IMR-90 (cell line): ENCODE measurements around the gene EPS15. TPM values are rescaled to one million over a fixed set of nuclear protein-coding genes. Genes with fewer than 3 reads are reported as not detected.

Experiments
- ATAC-seq: fragments of 200-7000 bp; cut with Tn5 transposase; 2 replicates; pipeline ENCODE4 v1.9.1; 2020; ENCODE audit warnings: low read depth, mild to moderate bottlenecking, moderate library complexity
- BruUV-seq: library from RNA; stranded (reverse); fragments of 400-500 nt; replicated peaks from 2 replicates; lab custom pipeline; 2021; lab: Mats Ljungman, UMichigan
- CTCF ChIA-PET: fragments of 300-600 bp; formaldehyde crosslinking; extraction: SDS; loops from one replicate; lab custom pipeline; 2021; ENCODE audit warnings: antibody characterized with exemption; lab: Yijun Ruan, JAX
- POLR2A ChIA-PET: fragments of 300-600 bp; sonication (Branson Sonifier 250); formaldehyde crosslinking; loops from one replicate; lab custom pipeline; 2022; ENCODE audit warnings: antibody characterized with exemption; ENCODE audit not compliant: unreplicated experiment; lab: Charles Lee
- DNase-seq: peaks from one replicate; pipeline ENCODE4 v3.0.0; 2013
- H2AFZ ChIP-seq: replicated peaks from 2 replicates; pipeline ENCODE3; 2013; ENCODE audit warnings: low read length, mild to moderate bottlenecking; ENCODE audit not compliant: poor library complexity
- H2AK5ac ChIP-seq: 2 replicates; pipeline ENCODE4 v1.6.1; 2013; ENCODE audit warnings: low read depth, low read length, inconsistent platforms
- H2AK9ac ChIP-seq: replicated peaks from 2 replicates; pipeline ENCODE3; 2013; ENCODE audit warnings: mild to moderate bottlenecking, low read depth, low read length, moderate library complexity; ENCODE audit not compliant: poor library complexity
- H2BK120ac ChIP-seq: 2 replicates; pipeline ENCODE4 v1.6.1; 2013; ENCODE audit warnings: low read depth, low read length, inconsistent platforms
- H2BK15ac ChIP-seq: 3 replicates; pipeline ENCODE4 v1.6.1; 2013; ENCODE audit warnings: low read depth, low read length, inconsistent platforms
- H2BK20ac ChIP-seq: 2 replicates; pipeline ENCODE4 v1.6.1; 2013; ENCODE audit warnings: low read depth, mild to moderate bottlenecking, inconsistent platforms, low read length, moderate library complexity
- H2BK5ac ChIP-seq: 2 replicates; pipeline ENCODE4 v1.6.1; 2013; ENCODE audit warnings: mild to moderate bottlenecking, low read depth, low read length, inconsistent platforms; ENCODE audit not compliant: poor library complexity, severe bottlenecking
- H3K14ac ChIP-seq: replicated peaks from 2 replicates; pipeline ENCODE4 v1.6.1; 2013; ENCODE audit warnings: low read depth, low read length, inconsistent platforms
- H3K18ac ChIP-seq: 2 replicates; pipeline ENCODE4 v1.6.1; 2013; ENCODE audit warnings: low read depth, low read length, control low read depth
- H3K23ac ChIP-seq: 2 replicates; pipeline ENCODE4 v1.6.1; 2013; ENCODE audit warnings: low read depth, low read length, inconsistent platforms
- H3K27ac ChIP-seq: 2 replicates; pipeline ENCODE4 v1.5.1; 2013; ENCODE audit warnings: mild to moderate bottlenecking, control low read depth, low read length; ENCODE audit not compliant: insufficient read depth
- H3K27me3 ChIP-seq: 2 replicates; pipeline ENCODE4 v1.6.1; 2013; ENCODE audit warnings: low read length; ENCODE audit not compliant: control insufficient read depth, insufficient read depth
- H3K36me3 ChIP-seq: 2 replicates; pipeline ENCODE4 v1.6.1; 2013; ENCODE audit warnings: low read length, mixed read lengths; ENCODE audit not compliant: control insufficient read depth, insufficient read depth
- H3K4ac ChIP-seq: 2 replicates; pipeline ENCODE4 v1.6.1; 2013; ENCODE audit warnings: low read depth, low read length, inconsistent platforms
- H3K4me1 ChIP-seq: 2 replicates; pipeline ENCODE4 v1.6.1; 2013; ENCODE audit warnings: low read length, mixed read lengths; ENCODE audit not compliant: control insufficient read depth, insufficient read depth
- H3K4me2 ChIP-seq: 2 replicates; pipeline ENCODE4 v1.6.1; 2013; ENCODE audit warnings: low read depth, mild to moderate bottlenecking, control low read depth, low read length, moderate library complexity
- H3K4me3 ChIP-seq: 2 replicates; pipeline ENCODE4 v1.5.1; 2013; ENCODE audit warnings: low read depth, mild to moderate bottlenecking, control low read depth, low read length, moderate library complexity; ENCODE audit not compliant: insufficient read depth
- H3K56ac ChIP-seq: 2 replicates; pipeline ENCODE4 v1.6.1; 2013; ENCODE audit warnings: low read length, inconsistent platforms; ENCODE audit not compliant: insufficient read depth; ENCODE audit errors: extremely low read depth
- H3K79me1 ChIP-seq, 2 experiments: 2 replicates each; pipeline ENCODE4 v1.6.1; 2013; ENCODE audit warnings: low read length in 2 of 2, inconsistent platforms in 1 of 2, low read depth in 1 of 2
- H3K9ac ChIP-seq: 2 replicates; pipeline ENCODE4 v1.6.1; 2013; ENCODE audit warnings: low read depth, low read length, control low read depth
- H3K9me1 ChIP-seq: 2 replicates; pipeline ENCODE4 v1.6.1; 2013; ENCODE audit warnings: low read length, inconsistent platforms; ENCODE audit not compliant: insufficient read depth
- H3K9me3 ChIP-seq: 2 replicates; pipeline ENCODE4 v1.6.1; 2013; ENCODE audit warnings: low read length; ENCODE audit not compliant: control insufficient read depth, insufficient read depth
- H4K20me1 ChIP-seq: 2 replicates; pipeline ENCODE4 v1.6.1; 2013; ENCODE audit warnings: low read length, inconsistent platforms; ENCODE audit not compliant: insufficient read depth
- H4K5ac ChIP-seq: 2 replicates; pipeline ENCODE4 v1.6.1; 2013; ENCODE audit warnings: mild to moderate bottlenecking, low read depth, low read length, control low read depth
- H4K8ac ChIP-seq, 2 experiments: 2 replicates each; pipeline ENCODE4 v1.6.1; 2013; ENCODE audit warnings: low read depth in 2 of 2, low read length in 2 of 2, control low read depth in 1 of 2, inconsistent platforms in 1 of 2
- H4K91ac ChIP-seq: 2 replicates; pipeline ENCODE4 v1.6.1; 2013; ENCODE audit warnings: low read depth, low read length, inconsistent platforms; ENCODE audit not compliant: insufficient read depth
- BHLHE40 ChIP-seq: fragments of 150-350 bp; IDR thresholded peaks from 2 replicates; pipeline ENCODE4 v1.6.1; 2016; ENCODE audit warnings: mild to moderate bottlenecking, low read depth, low read length
- CEBPB ChIP-seq: IDR thresholded peaks from 2 replicates; pipeline ENCODE4 v1.6.1; 2012; ENCODE audit warnings: low read depth, low read length, improper control_type of control experiment
- ELK1 ChIP-seq: fragments of 150-350 bp; IDR thresholded peaks from 2 replicates; pipeline ENCODE4 v1.6.1; 2016; ENCODE audit warnings: low read depth, mild to moderate bottlenecking, low read length, moderate library complexity, borderline replicate concordance
- MXI1 ChIP-seq: IDR thresholded peaks from 2 replicates; pipeline ENCODE4 v1.6.1; 2012; ENCODE audit warnings: low read depth, mild to moderate bottlenecking, low read length, moderate library complexity, borderline replicate concordance
- NFE2L2 ChIP-seq: fragments of 150-350 bp; IDR thresholded peaks from 2 replicates; pipeline ENCODE4 v1.6.1; 2016; ENCODE audit warnings: low read depth, mild to moderate bottlenecking, low read length
- SMC3 ChIP-seq: fragments of 150-350 bp; IDR thresholded peaks from 2 replicates; pipeline ENCODE4 v1.6.1; 2016; ENCODE audit warnings: low read depth, mild to moderate bottlenecking, antibody characterized with exemption, low read length, moderate library complexity
- WGBS, 2 experiments: methylation state at CpG; one replicate each; pipeline versions ENCODE4 v1.1.5 to v1.1.7; 2013; ENCODE audit warnings: missing lambda C conversion rate in 2 of 2; ENCODE audit not compliant: insufficient read length in 1 of 2; ENCODE audit errors: extremely low coverage in 2 of 2; 5-methylcytosine and 5-hydroxymethylcytosine counted together
- dilution Hi-C: fragments of 300-500 bp; cut with HindIII; formaldehyde crosslinking; loops from one replicate; pipeline ENCODE4 v1.14.3; 2018; ENCODE audit warnings: low sequenced_read_pairs; ENCODE audit not compliant: unreplicated experiment
- in situ Hi-C: fragments of 300-500 bp; cut with MboI; formaldehyde crosslinking; loops from 3 replicates; pipeline ENCODE4 v1.14.3; 2019; ENCODE audit warnings: low sequenced_read_pairs, inconsistent platforms, mixed read lengths
- intact Hi-C: fragments of 100-400 bp; cut with micrococcal nuclease; formaldehyde crosslinking; loops from 2 replicates; pipeline ENCODE4 v1.10.0; 2022
- polyA plus RNA-seq, 3 experiments: library from polyadenylated mRNA; depleted of rRNA; stranded (reverse); fragments of >200 nt; gene quantifications; 2 replicates each; pipeline ENCODE4 v1.2.3, GENCODE V29; 2012; ENCODE audit warnings: low replicate concordance in 1 of 3
- total RNA-seq: library from RNA; depleted of rRNA; stranded (reverse); fragments of >200 nt; gene quantifications from 2 replicates; pipeline ENCODE4 v1.2.3, GENCODE V29; 2012

The EPS15 gene
- total and polyA plus RNA-seq, 2 of the 4 experiments (the other 2 are of a cell fraction), result 17.6 to 38.0 TPM

GRCh38 chr1:51435878-51436277, 83.2 kb downstream of the EPS15 start:
- Histone ChIP-seq H3K4me1 (no peaks in the 10 kb centered on the region), H3K9ac (no peak overlapping the region), H2BK20ac (no peak overlapping the region), H3K4me3 (no peak overlapping the region), H3K18ac (no peak overlapping the region), H3K56ac (no peak overlapping the region), H3K9me1 (no peaks in the 10 kb centered on the region), H2BK5ac (no peak overlapping the region), H4K5ac (no peak overlapping the region), H4K91ac (no peak overlapping the region), H3K14ac (no peak overlapping the region), H4K8ac (no peak overlapping the region), H2BK15ac (no peak overlapping the region), H3K4me2 (no peak overlapping the region), H3K27me3 (no peaks in the 10 kb centered on the region), H2AK9ac (no peak overlapping the region), H3K36me3 (0 out of 2 replicates have a peak, but pooled peaks cover 3% of the 10 kb centered on the region), H3K4ac (no peak overlapping the region), H3K9me3 (no peaks in the 10 kb centered on the region), H3K27ac (no peak overlapping the region), H4K20me1 (no peaks in the 10 kb centered on the region), H3K79me1 (no peaks in the 10 kb centered on the region; a peak in 1 of 4 replicates), H2AK5ac (no peak overlapping the region), H3K23ac (no peak overlapping the region), H2BK120ac (no peak overlapping the region), H2AFZ (no peak overlapping the region)
- WGBS, 2 experiments, result no CpG with 5 or more reads among the region's 5 CpGs
- intact Hi-C loops, result no loop called here
- DNase-seq, result no peak
- dilution Hi-C loops, result no loop called here
- ChIA-PET POLR2A (no interaction called here), CTCF (no interaction called here)
- ATAC-seq, result no peak
- TF ChIP-seq ELK1 (no peak), MXI1 (no peak), CEBPB (no peak), BHLHE40 (no peak), NFE2L2 (no peak), SMC3 (no peak)
- in situ Hi-C loops, result no loop called here
- no TSS peak for BruUV-seq
